Occipital lobe (tissue), 1 donor: Measurements from ENCODE around the gene AURKA. TPM values are rescaled to one million over a fixed set of nuclear protein-coding genes. Genes with fewer than 3 reads are reported as not detected.

ENCODE experiments used
- total RNA-seq: library from RNA; depleted of rRNA; stranded (reverse); fragments of >200 nt; gene quantifications from one replicate; pipeline ENCODE4 v1.2.3, GENCODE V29; 2014

AURKA gene
- total RNA-seq, 1 donor from 2014 or later: 4.8 TPM

Other genes with a start within 250 kb of the AURKA start
- gene MC3R, start 143.5 kb downstream of the AURKA start, total RNA-seq: not detected
- gene FAM210B, start 33.2 kb downstream of the AURKA start, total RNA-seq: 22.6 TPM
- 32.6 TPM for gene CSTF1, start 430 bp upstream of the AURKA start, total RNA-seq
- gene CASS4, start 20.0 kb upstream of the AURKA start, total RNA-seq: 0.16 TPM
- 51.3 TPM for gene RTF2, start 76.4 kb upstream of the AURKA start, total RNA-seq
- gene FAM209A, start 132.5 kb upstream of the AURKA start, total RNA-seq: not detected
- not detected for gene FAM209B, start 141.0 kb upstream of the AURKA start, total RNA-seq
- gene TFAP2C, start 237.1 kb upstream of the AURKA start, total RNA-seq: 5.9 TPM